GM12872 (cell line): ENCODE results near the gene CCDC112.

Experiments
- TF ChIP-seq, protein P1 (sequence below): IDR thresholded peaks from 3 replicates; pipeline ENCODE4 v1.5.1; 2011; ENCODE audit warnings: low read depth, mild to moderate bottlenecking, low read length, moderate library complexity; ENCODE audit not compliant: insufficient read depth

The CCDC112 gene

DNA sequence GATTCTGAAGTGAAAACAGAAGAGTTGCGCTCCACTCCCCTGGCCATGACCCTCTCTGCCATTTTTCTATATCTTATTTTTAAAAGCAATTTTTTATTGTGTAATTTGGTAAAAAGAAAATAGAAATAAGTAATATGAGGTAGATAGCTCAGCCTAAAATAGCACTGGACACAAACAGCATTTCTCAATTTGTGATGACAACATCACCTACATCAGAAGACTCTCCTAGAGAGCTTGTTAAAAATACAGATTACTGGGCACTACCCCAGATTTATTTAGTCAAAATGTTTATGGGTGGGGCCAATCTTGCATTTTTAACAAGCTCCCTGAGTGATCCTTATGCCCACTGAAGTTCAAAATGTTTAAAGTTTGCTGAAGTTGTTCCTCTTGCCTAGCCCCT, 40.5 kb upstream of the CCDC112 start:
- TF ChIP-seq, protein P1, sequence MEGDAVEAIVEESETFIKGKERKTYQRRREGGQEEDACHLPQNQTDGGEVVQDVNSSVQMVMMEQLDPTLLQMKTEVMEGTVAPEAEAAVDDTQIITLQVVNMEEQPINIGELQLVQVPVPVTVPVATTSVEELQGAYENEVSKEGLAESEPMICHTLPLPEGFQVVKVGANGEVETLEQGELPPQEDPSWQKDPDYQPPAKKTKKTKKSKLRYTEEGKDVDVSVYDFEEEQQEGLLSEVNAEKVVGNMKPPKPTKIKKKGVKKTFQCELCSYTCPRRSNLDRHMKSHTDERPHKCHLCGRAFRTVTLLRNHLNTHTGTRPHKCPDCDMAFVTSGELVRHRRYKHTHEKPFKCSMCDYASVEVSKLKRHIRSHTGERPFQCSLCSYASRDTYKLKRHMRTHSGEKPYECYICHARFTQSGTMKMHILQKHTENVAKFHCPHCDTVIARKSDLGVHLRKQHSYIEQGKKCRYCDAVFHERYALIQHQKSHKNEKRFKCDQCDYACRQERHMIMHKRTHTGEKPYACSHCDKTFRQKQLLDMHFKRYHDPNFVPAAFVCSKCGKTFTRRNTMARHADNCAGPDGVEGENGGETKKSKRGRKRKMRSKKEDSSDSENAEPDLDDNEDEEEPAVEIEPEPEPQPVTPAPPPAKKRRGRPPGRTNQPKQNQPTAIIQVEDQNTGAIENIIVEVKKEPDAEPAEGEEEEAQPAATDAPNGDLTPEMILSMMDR = no peak

DNA sequence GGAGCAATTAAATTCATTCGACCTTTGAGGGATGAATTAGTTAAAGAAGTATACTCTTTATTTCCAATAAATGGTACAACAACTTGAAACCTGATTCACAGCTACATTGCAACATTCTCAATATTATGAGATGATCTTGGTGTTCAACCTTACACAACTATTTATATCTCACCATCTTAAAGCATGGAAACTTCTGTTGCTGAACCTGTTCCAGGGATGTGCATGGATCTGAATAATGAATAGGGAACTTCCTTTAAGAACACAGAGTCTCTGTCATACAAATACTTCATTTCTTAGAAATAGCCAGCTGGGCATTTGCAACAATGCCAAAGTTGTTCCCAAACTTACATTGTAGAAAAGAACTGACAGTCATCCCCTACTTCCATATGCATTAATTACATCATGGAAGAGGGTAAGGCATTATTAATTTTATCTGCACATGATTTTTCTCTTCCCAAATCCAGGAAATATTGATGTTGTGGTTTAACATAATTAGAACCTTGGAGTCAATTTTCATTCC, 39.8 kb upstream of the CCDC112 start:
- TF ChIP-seq, protein P1 = no peak

DNA sequence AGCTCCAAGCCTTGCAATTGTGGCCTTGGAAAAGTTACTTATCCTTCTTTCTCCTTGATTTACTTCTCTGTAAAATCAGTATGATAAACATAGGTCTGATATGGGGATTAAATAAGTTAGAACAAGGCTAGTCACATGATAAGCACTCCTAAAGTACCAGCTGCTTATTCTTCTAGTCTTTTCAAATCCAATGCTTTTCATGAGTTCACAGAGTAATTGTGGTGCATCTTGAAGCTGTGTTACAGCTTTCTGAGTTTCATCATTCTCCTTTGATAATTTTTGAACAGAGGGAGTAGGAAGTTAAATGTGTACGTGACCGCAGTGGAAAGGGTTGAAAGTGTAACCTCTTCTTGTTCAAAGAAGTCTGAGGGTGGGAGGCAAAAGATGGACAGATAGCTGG, 38.8 kb upstream of the CCDC112 start:
- TF ChIP-seq, protein P1 = no peak

DNA sequence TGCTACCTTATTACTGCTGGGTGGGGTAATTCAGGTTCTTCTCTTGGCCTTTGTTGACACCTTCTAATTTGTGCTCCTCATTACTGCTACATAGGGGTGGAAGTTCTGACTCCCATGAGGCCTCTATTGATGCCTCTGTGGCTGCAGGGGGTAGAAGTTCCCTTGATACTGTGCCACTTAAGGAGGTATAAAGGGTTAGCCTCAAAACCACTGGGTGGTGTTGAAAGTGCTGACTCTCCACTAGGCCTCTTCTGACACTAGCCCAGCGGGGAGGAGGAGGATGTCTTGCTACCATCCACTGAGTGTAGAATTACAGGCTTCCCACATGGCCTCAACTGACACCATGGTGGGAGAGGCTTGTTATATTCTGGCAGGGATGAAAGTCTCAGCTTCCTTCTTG, 36.7 kb upstream of the CCDC112 start:
- TF ChIP-seq, protein P1 = no peak

DNA sequence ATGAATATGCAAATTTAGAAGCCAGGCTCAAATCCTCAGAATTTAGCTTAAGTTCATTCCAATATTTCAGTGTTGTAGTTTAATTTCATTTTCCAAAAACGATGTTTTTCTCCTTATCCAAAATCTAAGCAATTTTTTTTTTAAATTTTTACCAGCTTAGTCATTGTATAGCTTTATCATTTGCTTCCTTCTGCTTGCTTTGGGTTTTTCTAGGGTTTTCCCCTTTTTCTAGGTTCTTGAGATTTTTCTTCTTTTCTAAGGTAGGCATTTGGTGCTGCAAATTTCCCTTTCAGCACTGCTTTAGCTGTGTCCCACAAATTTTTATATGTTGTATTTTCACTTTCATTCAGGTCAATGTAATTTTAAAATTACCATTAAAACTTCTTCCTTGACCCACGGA, 34.4 kb upstream of the CCDC112 start:
- TF ChIP-seq, protein P1 = no peak

DNA sequence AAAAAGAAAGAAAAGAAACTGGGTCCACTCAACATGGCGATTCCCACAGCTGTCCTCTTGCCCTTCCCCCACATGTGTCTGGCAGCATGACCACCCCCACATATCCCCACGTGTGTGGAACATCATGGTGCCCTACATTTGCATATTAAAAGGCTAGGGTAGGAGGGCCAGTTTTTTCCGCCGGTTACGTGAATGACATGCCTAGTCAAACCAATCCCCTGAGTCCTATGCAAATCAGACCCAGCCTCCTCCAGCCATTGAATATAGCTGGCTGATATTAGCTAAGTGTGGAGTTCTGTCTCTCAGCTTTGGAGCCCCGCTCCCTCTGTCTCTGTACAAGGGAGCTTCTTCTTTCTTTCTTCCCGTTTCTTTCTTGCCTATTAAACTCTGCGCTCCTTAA, 33.0 kb upstream of the CCDC112 start:
- TF ChIP-seq, protein P1 = no peak

DNA sequence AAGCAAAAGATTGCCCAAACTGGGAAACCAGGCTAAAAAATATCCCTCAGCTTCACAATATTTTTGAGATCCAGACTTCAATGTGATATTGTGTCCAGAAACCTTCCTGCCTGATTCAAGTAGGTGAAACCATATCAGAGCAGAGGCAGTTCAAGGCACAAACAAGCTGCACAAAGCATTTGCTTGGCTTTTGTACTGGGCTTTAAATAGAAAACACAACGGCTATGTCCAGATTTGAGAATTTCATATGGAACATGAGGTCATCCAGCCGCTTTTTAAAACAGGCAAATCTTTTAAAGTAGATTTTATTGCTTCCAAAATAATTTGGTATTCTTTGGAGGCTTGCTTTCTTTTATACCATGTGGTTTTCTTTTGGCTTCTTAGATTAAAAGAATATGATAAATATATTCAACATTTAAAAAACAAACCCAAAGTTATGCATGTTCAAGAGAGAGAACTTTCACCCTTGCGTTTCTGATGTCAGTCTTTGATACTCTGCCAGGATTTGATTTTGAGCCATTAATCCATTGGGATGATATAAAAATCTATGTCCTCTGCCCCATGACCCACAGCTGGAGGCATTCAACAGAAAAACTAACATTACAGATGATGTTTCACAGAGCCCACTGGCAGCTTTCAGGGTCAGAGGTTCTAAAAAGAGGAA, 29.0 kb upstream of the CCDC112 start:
- TF ChIP-seq, protein P1 = no peak
